OCI-M2 (cell line): ENCODE measurements around the gene MTCL1.

ENCODE experiments used
- DNase-seq: peaks from one replicate; lab custom pipeline; 2025; ENCODE audit not compliant: unreplicated experiment; lab: John Stamatoyannopoulos, UW

Gene MTCL1

DNA sequence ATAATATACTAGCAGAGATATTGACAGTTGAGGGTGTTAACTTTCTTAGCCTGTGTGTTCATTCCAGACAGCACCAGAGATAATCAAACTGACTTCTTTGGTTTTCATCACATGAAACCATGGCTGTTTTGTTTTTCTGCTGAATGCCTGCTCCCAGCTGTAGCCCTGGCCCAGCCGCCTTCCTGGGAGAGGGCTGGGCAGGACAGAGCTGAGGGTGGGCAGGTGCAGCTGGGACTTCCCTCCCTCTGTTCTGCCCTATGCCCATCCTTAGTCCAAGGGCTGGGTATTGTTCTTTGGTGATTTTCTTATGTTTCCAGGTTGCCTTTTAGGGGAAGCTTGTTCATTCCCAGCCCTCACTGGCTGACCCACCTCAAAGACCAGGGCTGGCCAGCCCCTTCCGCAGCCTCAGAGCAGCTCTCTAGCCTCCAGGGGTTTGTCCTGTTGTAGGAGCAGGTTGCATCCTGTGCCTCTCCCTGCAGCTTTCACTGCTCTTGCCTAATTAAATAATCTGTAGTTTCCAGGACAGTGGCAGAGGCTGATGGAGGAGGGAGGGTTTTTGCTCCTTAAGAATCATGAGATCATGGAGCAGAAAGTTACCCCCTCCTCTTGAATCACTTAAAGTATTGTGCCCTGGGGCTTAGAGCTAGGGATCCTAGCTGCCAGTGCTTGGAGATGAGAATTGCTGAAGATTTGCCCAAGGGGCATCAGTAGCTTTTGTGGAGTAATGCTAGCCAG is 61.4 kb downstream of the MTCL1 start:
- DNase-seq = no peak

DNA sequence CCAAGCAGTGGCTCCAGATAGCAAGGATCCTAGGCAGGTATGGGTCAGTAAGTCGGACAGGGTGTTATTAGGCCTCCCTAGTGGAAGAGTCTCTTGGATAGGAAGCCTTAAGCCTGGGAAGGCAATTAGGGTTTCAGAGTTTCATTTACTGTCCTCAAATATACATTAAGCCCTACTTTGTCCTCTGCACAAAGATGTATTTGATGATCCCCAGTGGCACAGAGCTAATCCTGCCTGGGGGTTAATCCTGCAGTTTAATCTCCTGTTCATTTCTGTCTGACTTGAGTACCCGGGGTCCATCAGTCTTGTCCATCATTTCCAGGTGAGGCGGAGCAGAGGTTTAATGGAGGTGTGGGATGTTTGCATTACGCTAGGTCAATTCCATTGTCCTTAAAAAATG is 62.0 kb downstream of the MTCL1 start:
- no peak for DNase-seq

DNA sequence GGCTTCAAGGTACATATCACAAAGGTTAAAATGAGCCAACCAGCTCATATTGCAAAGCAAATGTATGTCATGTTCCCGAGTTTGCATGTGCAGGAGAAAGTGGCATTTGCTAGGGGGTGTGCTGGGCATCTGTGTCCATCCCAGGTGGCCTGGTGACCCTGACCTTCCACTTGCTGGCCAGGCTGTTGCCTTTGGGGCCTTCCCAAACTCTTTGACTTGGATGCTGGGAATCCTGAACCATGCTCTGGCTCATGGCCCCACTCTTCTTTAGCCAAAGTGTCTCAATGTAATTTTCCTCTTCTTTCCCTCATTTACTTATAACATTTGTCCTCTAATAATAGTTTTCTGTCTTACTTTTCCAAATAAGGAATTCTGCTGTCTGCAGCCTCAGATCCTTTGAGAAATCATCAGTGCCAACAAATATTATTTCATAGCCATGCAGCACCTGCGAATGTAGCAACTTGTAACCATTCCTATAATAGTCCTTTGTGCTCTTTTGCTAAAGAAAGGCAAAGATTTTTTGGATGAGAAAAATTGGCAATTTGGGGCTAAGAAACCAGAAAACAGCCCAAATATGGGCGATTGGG is 64.2 kb downstream of the MTCL1 start:
- DNase-seq = no peak

DNA sequence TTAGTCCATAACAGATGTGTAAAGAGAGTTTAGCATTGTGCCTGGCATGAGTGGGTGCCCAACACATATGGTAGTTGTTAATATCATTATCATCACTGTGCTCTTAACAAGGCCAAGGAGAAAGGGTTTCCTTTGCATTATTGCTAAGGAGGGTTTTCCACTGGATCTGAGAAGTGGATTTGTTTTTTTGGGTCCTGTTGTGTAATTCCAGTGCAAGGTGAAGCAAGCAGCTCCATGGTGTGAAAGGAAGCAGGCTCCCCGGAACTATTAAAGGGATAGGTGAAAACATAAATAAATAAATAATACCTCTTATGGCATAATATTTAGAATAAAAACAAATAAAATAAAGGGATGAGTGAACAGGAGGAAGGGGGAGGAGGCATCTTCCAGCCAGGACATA is 65.3 kb downstream of the MTCL1 start:
- no peak for DNase-seq

DNA sequence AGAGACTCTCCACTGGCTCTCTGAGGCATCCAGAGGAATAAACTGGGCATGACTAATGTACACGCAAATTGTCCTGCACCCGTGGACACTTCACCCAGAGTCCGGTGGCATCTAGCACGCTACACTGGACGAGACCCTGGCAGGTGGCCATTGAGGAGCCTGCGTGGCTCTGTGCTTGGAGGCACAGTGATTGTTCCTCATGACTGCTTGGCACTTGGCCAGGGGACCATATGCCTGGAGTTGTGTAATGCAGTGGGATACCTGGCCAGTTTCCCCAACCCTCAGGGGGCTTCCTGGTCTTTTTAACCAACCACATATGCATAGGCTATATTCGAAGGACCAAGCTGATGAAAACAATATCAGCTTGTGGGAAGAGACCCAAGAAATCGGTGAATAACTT is 66.6 kb downstream of the MTCL1 start:
- no peak for DNase-seq

DNA sequence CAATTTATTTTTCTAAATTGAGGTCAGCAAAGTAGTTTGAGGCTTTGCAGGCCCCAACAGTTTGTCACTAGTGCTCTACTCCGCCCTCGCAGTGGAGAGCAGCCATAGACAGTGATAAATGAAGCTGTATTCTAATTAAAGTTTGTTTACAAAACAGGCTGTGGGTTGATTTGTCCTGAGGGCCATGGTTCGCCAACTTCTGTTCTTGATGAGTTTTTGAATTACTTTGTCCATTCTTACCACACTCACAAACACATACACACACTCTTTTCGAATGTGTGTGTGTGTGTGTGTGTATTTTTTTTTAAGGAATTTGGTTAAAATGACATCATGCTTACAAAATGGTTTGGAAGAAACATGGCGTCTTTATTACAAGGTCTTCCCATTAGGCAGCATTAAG is 68.6 kb downstream of the MTCL1 start:
- no peak for DNase-seq

DNA sequence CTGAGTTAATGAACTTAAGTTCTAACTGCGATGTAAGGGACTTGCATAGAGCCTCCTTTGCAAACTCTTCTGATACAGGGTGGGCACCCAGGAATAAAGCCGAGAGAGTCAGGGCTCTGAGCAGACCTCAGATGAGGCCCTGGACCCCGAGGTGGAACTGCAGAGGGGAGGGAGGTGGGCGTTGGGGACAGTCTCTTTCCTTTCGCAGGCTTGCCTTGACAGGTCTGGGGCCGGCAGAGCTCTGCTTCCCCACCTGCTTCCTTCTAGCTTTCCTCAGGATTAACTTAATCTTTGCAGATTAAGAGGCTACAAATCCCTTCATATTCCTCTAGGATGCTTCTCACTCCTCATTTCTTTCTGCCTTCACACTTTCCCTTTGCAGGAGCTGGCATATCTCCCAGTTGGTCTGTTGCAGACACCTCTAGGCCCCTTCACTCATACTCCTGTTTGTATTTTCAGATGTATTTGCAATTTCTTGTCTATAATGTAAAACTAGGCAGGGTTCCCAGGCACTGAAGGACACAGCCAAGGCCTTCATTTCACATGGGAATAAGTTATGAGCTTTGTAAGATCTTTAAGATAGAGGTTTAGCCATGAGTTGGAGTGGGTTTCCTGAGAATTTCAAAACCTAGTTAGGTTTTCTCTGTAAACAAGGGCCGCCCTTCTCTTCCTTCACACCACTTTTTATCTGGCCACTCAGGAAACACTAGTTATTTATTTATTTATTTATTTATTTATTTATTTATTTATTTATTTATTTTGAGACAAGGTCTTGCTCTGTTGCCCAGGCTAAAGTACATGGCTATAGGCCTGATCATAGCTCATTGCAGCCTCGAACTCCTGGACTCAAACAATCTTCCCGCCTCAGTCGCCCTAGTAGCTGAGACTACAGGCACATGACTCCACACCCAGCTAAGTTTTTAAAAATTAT is 70.9 kb downstream of the MTCL1 start:
- no peak for DNase-seq

DNA sequence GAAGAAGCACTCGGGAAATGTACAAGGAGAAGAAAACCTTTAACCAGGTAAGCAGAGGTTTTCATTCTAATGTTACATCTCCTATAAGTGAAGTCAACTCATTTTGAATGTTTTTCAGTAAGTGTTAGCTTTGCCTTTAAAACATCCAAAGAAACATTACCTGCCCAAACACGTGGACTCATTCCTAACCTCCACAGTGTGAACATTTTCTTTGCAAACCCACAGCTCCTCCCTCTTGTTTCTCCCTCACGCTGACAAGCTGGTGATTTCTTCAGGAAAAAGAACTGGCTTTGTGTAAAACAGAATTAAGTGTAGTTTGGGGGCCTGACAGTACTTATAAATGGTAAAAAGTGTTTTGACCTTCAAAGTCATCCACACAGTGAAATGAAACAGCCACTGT is 72.5 kb downstream of the MTCL1 start:
- no peak for DNase-seq

DNA sequence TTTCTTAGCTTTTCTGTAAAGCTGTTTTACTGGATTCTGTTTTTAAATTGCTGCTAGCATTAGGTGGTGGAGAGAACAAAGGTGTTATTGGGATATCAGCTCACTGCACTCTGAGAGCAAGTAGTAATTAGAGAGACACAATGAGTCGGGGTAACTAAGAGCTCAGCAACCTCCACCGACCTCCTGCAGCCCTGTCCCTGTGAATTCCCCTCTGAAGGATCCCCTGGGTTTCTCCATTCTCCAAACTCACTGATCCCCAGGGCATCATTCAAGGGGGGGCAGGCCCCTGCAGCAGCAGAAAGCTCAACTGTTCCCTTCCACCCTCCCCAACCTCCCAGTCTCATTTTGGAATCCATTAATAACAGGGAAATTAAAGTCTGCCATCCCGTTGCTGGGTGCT is 73.0 kb downstream of the MTCL1 start:
- no peak for DNase-seq

DNA sequence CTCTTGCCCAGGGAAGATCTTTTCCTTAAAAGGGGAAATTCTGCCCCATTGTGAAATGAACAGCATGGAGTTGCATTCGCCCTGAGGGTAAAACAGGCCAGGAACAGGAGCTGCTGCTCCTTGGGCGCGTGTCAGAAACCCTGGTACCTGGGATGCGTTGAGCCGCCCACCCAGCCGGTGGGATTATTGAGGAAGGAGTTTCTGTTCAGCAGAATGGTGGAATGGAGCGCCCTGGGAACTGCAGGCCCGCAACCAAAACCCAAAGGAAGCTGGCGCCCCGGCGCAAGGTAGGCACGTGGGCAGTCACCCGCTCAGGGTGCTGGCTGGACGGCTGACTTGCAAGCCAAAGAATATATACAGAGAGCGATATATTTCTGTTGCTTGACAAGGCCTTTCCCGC is 73.5 kb downstream of the MTCL1 start:
- DNase-seq = no peak

DNA sequence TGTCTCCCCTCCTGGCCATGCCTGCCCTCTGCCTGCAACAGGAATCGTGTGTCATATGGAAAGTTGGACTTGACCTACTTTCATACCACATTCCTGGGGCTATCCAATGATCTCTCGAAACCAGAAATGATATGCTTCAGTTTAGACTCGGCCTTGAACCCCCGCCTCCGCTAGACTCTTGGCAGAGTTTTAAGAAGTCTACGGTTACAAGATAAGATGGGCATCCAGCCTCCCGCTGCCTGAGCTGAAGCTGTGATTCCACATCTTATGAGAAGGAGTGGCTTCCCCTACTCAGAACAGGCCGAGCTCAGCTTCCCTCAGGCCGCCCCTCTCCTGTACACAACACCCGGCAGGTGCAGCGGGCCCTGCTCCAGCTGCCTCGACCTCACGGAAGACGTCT is 73.9 kb downstream of the MTCL1 start:
- no peak for DNase-seq

DNA sequence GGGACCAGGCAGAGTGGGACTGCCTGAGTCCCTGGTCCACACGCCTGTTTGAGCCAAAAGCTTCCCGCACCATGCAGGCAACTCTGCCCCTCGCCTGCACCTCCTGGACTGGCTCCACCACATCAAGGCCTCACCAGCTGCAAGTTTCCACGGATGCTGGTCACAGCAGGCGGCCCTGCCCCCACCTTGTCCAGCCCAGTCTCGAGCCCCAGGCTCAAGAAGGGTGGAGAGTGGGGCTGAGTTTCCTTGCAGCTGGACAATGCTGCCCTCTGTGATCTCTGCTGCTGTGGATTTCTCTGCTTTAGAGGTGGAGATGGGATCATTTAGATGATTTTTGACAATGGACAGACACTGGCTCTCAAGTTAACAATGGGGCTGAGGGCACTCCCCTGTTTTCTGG is 74.9 kb downstream of the MTCL1 start:
- no peak for DNase-seq

DNA sequence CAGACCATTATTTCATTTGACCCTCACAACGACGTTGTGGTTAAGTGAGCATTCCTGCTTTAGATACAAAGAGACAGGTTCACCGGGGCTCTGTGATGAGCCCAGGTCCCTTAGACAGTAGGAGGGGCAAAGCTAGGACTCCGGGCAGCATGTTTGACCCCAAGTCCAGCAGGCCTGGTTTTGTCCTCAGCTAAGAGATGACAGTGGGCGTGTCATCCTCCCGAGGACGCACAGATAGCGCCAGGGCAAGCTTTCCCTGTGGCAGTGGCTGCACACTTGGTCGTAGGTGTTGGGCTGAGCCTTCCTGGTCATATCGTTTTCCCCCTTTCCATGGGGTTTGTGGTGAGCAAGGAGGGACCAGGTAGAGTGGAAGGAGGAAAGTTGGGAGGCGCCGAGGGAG is 76.3 kb downstream of the MTCL1 start:
- DNase-seq = no peak

DNA sequence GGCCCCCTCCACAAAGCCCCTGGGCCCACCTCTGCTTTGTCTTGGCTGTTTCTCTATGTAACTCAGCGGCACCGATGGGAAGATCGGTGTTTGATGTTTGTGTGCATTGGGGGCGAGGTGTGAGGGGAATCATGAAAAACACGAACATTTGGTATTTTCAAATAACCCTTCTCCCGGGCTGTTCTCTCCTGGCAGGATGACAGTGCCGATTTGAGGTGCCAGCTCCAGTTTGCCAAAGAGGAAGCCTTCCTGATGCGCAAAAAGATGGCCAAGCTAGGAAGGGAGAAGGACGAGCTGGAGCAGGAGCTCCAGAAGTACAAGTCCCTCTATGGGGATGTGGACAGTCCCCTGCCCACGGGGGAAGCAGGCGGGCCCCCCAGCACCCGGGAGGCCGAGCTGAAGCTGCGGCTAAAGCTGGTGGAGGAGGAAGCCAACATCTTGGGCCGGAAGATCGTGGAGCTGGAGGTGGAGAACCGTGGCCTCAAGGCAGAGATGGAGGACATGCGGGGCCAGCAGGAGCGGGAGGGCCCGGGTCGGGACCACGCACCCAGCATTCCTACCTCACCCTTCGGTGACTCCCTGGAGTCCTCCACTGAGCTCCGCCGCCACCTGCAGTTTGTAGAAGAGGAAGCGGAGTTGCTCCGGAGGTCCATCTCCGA is 78.1 kb downstream of the MTCL1 start:
- DNase-seq = no peak

DNA sequence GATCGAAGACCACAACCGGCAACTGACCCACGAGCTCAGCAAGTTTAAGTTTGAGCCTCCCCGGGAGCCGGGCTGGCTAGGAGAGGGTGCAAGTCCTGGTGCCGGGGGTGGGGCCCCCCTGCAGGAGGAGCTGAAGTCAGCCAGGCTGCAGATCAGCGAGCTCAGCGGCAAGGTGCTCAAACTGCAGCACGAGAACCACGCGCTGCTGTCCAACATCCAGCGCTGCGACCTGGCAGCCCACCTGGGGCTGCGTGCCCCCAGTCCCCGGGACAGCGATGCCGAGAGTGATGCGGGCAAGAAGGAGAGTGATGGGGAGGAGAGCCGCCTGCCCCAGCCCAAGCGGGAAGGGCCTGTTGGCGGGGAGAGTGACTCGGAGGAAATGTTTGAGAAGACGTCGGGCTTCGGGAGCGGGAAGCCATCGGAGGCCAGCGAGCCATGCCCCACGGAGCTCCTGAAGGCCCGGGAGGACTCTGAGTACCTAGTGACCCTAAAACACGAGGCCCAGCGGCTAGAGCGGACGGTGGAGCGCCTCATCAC is 78.7 kb downstream of the MTCL1 start:
- DNase-seq = no peak

DNA sequence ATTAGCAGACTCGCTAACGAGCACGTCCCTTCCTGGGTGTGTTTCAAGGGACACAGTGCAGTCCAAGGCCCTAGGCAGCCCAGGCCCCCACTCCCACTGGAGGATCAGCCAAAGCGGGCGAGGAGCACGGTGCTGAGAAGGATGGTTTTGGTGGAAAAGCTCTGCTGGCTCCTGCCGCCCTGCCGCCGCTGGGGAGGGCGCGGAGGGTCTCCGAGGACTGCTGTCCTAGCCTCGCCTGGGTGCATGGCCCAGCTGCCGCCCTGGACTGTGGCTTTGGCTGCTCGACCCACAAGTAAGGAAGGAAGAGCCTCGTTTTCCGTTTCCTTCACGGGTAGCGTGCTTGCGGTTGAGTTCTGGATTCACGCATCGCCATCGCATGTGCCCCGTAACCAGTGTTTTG is 79.9 kb downstream of the MTCL1 start:
- DNase-seq = no peak

DNA sequence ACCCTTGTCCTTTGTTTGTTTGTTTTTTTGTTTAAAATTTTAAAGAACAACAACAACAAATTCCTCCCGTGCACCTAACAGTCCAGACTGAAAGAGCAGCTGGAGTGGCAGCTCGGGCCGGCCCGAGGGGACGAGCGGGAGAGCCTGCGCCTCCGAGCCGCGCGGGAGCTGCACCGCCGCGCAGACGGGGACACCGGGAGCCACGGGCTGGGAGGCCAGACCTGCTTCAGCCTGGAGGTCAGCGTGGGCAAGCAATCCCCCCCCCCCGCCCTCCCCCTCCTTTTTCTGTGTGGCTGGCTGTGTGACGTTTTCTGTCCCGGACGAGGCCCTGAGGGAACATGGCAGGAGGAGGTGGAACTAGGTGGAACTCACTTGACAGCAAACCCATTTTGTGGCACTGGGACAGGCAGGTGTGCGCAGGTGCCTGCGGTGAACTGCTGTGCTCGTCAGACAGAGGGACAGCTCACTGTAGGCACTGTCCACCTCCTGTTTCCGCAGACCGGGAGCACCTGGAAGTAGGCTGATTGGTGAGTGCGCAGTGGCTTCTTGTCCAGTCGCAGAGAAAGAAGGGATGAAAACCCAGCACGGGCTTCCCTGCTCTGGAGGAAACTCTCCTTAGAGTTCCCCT is 80.6 kb downstream of the MTCL1 start:
- DNase-seq = no peak

DNA sequence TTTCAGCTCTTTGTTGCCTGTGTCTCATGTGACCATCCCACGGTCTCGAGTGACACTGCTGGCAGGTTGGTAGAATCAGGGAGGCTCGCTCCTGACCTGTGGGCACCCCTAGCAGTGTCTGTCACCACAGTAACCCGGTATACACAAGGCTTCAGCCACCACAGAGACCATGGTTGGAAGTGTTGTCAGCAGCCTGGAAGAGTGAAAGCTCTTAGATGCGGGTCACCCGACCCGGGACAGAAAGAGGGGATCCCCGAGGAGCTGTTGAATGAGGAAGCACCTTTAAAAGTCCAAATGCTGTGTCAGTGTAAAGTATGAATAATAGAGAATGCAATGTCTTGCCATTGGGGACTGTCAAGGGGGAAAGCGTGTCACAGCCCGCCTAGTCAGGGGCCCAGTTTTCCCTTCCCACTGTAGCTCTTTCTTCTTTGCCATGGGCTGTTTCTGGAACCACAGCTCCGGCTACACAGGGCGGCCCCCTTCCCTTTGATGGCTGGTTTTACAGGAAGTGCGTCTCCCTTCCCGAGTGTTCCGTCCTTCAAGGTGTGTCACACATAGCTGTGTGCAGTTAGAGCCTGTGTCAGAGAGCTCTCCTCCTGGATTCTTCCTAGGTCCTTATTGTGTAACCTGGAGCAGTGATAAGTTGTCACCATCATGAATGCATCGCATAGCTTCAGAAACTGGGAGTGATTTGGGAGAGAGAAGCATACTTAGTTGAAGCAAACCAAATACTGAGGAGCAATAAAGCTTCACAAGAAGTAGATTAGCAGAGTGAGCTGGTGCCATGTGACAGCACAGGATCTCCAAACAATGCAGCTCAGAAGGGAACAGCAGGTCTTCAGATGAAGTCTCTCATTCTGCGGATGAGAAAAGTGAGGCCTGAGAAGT is 81.4 kb downstream of the MTCL1 start:
- DNase-seq = no peak

DNA sequence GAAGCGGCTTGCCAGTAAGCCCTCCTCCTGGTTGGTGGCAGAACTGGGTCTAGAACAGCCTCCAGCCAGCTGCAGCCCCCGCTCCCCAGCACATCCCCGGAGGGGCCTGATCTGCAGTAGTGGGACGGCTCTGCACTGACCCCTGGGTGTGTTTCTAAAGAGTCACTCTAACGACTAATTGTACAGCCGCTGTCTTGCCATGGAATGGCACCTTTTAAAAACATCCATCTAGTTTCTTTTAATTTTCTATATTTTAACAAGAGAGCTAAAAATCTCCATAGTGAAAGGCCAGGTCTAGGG is 82.0 kb downstream of the MTCL1 start:
- no peak for DNase-seq

DNA sequence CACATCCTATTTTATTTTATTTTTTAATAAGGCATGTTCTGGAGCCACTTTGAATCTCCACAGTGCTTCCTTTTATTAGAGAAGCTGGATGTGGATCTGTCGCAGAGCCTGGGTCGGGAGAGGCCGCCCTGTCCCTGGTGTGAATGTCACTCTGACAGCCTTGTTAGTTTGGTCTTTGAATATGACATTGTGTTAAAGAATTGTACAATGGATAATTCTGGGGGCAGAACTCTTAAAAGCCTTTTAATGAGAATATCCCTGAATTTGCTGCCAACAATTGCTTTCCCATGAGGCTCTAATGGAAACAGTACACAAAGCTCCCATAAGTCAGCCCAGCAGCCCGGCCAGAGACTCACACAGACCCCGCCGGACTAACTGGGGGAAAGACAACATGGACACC is 82.4 kb downstream of the MTCL1 start:
- no peak for DNase-seq
